Memory B cell (primary cell): ENCODE results near the gene KIF16B.

ENCODE experiments used
- ATAC-seq: fragments of 150-1000 bp; cut with Tn5 transposase; 2 replicates; pipeline ENCODE4 v1.10.0; 2021; ENCODE audit warnings: low read depth, mild to moderate bottlenecking, moderate library complexity
- DNase-seq, 2 donors: peaks; one replicate each; pipeline ENCODE4 v3.0.0; 2022; ENCODE audit warnings: low spot score in 2 of 2
- H3K27ac Mint-ChIP-seq: one replicate; pipeline ENCODE4 v1.8.0; 2022; ENCODE audit warnings: mild to moderate bottlenecking, moderate library complexity, mixed read lengths
- H3K27me3 Mint-ChIP-seq: one replicate; pipeline ENCODE4 v1.8.0; 2022; ENCODE audit warnings: mixed read lengths
- H3K36me3 Mint-ChIP-seq: one replicate; pipeline ENCODE4 v1.8.0; 2022; ENCODE audit warnings: mild to moderate bottlenecking, mixed read lengths
- H3K4me1 Mint-ChIP-seq: one replicate; pipeline ENCODE4 v1.8.0; 2022; ENCODE audit warnings: mixed read lengths
- H3K4me3 Mint-ChIP-seq: one replicate; pipeline ENCODE4 v1.8.0; 2022; ENCODE audit warnings: mild to moderate bottlenecking, moderate library complexity, mixed read lengths
- H3K9me3 Mint-ChIP-seq: one replicate; pipeline ENCODE4 v1.8.0; 2022; ENCODE audit warnings: mixed read lengths

KIF16B gene

DNA sequence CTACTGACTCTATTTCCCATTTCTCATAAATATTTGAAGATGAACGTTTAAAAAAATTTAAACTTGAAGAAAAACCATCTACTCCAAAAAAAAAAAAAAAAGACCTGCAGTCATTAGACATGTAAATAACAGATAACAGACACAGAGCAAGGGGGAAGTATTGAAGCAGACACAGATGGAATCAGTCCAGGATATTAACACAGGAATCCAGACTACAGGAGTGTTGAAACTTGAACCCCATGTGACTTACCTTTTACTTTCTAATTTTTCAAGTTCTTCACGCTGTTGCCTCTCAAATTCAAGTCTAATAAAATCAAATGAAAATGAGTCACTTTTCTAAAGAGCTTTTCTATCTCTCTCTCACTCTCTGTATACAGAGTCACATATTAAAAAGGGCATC, 191.8 kb downstream of the KIF16B start:
- no peak for ATAC-seq
- Mint-ChIP-seq H3K27me3 (no peaks in the 10 kb centered on the region), H3K27ac (no peak overlapping the region), H3K36me3 (peaks cover 30% of the 10 kb centered on the region), H3K4me3 (no peak overlapping the region), H3K4me1 (no peaks in the 10 kb centered on the region), H3K9me3 (no peaks in the 10 kb centered on the region)
- DNase-seq = no peak

DNA sequence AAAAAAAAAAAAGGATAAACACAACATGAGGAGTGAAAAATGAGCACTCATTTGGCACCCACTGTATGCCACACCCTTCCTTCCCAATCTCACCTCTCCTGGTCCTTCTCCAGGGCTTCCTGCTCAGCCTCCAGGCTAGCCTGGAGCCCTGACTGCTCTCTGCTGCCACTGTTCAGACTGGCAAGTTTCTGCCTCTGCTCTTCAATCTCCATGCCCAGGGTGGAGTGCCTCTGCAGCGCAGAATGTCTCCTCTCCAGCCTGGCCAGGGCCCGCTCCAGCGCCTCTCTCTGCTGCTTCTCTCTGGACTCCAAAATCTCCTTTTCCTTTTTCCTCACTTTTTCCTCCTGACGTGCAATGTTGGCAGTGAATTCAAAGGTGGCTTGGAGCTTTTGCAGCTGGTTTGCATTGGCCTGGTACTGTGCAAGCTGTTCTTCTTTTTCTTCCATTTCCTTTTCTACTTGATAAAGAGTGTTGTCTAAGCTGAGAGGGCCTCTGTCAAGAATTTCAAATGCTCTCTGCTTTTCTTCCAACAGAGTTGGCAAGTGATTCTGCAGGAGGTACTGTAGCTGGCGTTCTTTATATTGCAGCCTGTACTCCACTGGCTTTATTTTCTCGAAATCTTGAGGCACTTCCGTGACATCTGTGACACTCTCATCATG, 194.4 kb downstream of the KIF16B start:
- no peak for DNase-seq
- Mint-ChIP-seq H3K27me3 (no peaks in the 10 kb centered on the region), H3K4me3 (no peak overlapping the region), H3K9me3 (no peaks in the 10 kb centered on the region), H3K4me1 (no peaks in the 10 kb centered on the region), H3K27ac (no peak overlapping the region), H3K36me3 (peaks cover 44% of the 10 kb centered on the region)
- ATAC-seq = no peak

DNA sequence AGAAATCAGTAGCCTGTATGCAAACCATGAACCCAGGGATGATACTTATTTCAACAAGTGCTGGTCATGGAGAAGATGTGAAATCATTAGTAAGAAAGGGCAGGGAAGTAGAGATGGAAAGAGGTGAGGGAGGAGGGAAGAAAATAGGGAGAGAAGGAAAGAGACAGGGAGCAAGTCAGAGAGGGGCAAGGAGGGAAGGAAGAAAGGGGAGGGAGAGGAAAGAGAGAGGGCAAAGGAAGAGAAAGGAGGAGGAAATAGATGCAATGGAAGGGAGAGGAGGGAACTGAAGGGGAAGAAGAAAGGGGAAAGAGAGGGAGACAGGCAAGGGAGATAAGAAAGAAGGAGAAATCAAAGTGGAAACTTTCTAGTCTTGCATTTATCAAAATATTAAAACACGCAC, 195.1 kb downstream of the KIF16B start:
- Mint-ChIP-seq H3K4me3 (no peak overlapping the region), H3K9me3 (no peaks in the 10 kb centered on the region), H3K27me3 (no peaks in the 10 kb centered on the region), H3K36me3 (peaks cover 47% of the 10 kb centered on the region), H3K4me1 (no peaks in the 10 kb centered on the region), H3K27ac (no peak overlapping the region)
- DNase-seq (no peak), ATAC-seq (no peak)

DNA sequence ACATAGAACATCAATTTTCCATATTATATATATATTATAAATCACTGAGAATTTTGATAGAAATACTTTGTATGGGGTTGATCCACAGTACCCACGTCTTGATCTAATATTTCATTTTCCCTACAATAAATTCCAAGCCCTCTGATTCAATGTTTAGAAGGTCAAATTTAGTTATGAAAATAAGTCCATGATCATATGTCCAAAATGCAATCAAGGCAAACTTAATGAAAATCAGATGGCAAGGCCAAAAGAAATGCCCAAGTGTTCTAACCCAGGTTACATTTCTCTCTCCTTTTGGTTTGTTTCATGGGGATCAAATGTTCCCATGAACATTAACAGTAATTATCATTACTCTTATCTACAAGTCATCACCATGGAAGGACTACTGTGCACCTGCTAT, 203.8 kb downstream of the KIF16B start:
- no peak overlapping the region for H3K4me3 Mint-ChIP-seq
- peaks cover 47% of the 10 kb centered on the region for H3K36me3 Mint-ChIP-seq
- no peak overlapping the region for H3K27ac Mint-ChIP-seq

DNA sequence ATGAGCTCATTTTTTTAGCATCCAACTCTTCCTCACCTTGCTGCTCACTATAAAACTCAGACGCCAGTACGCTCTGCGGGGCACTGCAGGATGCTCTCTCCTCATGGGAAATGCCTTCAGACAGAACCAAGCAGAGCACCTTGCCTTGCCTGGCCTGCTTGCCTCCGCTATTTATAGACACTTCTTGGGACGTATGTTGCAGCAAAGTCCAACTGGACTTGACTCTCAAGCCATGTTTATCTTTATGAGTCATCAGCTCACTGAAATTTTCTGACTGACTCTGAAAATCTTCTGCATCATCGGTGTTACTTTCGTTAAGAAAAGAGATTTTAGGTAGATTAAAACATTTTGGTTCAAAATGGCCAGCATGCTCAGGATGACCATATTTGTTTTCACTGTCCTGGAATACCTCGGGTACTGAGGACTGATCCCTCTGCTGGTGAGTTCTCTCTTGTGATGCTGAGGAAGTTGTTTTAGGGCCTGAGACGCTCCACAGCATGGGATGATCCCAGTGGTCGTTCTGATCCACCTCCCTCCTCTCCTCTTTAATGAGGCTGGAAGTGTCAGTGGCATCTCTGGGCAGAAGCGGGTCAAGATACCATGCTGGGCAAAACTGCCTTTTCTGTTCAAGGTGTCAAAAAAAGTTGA, 204.5 kb downstream of the KIF16B start:
- Mint-ChIP-seq H3K27me3 (no peaks in the 10 kb centered on the region), H3K27ac (no peak overlapping the region), H3K4me3 (no peak overlapping the region), H3K9me3 (no peaks in the 10 kb centered on the region), H3K4me1 (no peaks in the 10 kb centered on the region), H3K36me3 (peaks cover 41% of the 10 kb centered on the region)
- no peak for DNase-seq
- no peak for ATAC-seq

More for the DNA sequence above, 203.8 kb downstream of the KIF16B start:
- no peaks in the 10 kb centered on the region for H3K27me3 Mint-ChIP-seq
- no peaks in the 10 kb centered on the region for H3K9me3 Mint-ChIP-seq
- H3K4me1 Mint-ChIP-seq = no peaks in the 10 kb centered on the region
- ATAC-seq (no peak), DNase-seq (no peak)

DNA sequence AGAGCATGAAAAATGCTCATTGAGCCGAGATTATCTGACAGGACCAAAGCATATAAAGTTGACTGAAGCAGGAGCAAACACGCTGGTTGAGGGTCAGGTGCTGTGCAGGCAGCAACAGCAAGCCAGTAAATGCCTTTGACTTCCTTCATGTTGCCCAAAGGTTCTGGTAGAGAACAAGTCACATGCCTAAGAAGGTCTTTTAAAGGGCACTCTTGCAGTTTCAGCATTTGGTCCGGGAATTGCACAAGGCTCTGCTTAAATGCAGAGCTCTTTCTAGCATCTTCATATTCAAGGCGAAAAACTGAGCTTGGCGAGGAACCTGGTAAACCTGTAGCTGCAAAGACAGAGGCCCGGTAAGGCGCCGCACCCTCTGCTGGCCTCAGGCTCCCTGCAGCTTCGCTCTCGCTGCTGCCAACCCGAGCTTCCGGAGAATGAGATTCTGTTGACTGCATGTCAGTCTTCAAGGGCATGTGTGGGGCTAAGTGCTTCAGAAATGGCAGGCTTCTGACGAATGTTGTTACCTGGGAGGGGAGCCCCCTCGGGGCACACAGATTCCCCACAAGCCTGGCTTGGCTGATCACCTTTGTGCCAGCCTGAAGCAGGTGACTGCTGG, 205.2 kb downstream of the KIF16B start:
- no peak overlapping the region for H3K4me3 Mint-ChIP-seq
- no peaks in the 10 kb centered on the region for H3K4me1 Mint-ChIP-seq
- peaks cover 39% of the 10 kb centered on the region for H3K36me3 Mint-ChIP-seq
- no peak for DNase-seq
- ATAC-seq = no peak
- no peak overlapping the region for H3K27ac Mint-ChIP-seq
- no peaks in the 10 kb centered on the region for H3K27me3 Mint-ChIP-seq
- H3K9me3 Mint-ChIP-seq = no peaks in the 10 kb centered on the region

DNA sequence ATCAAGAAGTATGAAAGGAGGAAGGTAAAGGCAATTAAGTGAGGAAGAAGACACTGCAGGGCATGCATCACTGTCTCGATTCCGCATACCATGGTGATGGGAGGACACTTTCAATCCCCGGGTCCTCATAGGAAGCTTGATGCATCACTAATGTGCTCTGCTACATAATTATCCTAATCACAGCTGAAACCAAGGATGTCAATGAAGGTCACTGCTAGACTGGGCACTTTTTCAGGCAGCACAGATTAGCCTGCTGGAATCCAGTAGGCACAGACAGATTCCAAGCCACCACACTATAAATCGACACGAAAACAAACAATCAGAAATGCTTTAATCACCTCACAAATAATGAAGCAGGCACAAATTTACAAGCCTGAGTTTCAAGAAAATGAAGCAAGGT, 206.7 kb downstream of the KIF16B start:
- DNase-seq (no peak), ATAC-seq (no peak)
- Mint-ChIP-seq H3K36me3 (peaks cover 35% of the 10 kb centered on the region), H3K4me3 (no peak overlapping the region), H3K27me3 (no peaks in the 10 kb centered on the region), H3K9me3 (no peaks in the 10 kb centered on the region), H3K27ac (no peak overlapping the region), H3K4me1 (no peaks in the 10 kb centered on the region)

DNA sequence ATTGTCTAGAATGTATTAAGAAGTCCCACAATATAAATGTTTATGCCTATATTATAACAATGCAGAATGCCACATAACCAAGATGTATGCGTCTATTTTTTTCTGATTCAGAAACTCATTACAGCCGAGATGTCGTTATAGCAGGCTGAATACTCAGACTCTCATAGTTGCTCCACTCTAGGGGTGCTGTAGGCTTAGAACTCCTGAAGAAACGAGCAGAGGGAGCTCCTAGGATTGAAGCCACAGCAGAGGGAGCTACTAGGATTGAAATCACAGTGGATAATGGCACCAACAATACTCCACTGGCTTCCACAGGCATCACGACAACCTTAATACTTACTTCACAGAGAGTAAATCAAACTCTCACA, 208.9 kb downstream of the KIF16B start:
- peaks cover 29% of the 10 kb centered on the region for H3K36me3 Mint-ChIP-seq
- no peak overlapping the region for H3K27ac Mint-ChIP-seq
- H3K4me1 Mint-ChIP-seq = no peaks in the 10 kb centered on the region

DNA sequence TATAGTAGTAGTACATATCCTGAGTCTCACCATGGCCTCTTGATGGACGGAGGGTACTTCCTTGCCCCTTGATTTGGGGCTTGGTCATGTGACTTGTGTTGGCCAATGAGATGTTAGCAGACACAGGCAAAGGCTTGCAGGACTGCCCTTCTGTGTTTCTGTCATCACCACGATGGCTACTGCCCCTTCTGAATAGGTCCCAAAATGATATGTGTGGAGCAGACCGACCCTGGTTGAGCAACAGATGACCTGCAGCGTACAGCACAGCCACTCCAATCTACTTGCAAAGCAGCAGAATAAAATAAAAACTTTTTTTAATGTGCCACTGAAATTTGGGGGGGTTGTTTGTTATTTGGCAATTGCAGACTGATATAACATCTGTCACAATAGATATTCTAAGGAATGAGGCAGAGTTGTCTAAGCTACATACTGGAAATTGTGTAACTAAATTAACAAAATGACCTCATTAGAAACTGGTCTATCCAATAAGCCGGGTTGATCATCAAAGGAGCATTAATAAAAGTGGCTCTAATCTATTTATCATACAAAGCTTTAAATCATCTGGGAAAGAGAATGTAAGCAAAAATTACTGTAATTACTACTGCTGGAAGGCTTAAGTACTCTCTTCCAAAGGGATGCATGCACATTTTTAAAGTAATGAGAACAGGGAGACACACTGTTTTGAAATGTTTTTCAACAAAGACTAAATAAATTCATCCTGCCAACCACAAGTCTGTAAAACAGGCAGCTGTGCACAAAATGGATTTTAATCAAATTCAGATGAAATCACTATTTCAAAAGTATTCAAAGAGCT, 209.5 kb downstream of the KIF16B start:
- no peaks in the 10 kb centered on the region for H3K4me1 Mint-ChIP-seq
- H3K27me3 Mint-ChIP-seq = no peaks in the 10 kb centered on the region
- DNase-seq (no peak), ATAC-seq (no peak)
- no peaks in the 10 kb centered on the region for H3K9me3 Mint-ChIP-seq
- no peak overlapping the region for H3K27ac Mint-ChIP-seq
- peaks cover 27% of the 10 kb centered on the region for H3K36me3 Mint-ChIP-seq
- H3K4me3 Mint-ChIP-seq = no peak overlapping the region

More for the DNA sequence above, 208.9 kb downstream of the KIF16B start:
- Mint-ChIP-seq H3K4me3 (no peak overlapping the region), H3K9me3 (no peaks in the 10 kb centered on the region), H3K27me3 (no peaks in the 10 kb centered on the region)
- no peak for DNase-seq
- no peak for ATAC-seq

DNA sequence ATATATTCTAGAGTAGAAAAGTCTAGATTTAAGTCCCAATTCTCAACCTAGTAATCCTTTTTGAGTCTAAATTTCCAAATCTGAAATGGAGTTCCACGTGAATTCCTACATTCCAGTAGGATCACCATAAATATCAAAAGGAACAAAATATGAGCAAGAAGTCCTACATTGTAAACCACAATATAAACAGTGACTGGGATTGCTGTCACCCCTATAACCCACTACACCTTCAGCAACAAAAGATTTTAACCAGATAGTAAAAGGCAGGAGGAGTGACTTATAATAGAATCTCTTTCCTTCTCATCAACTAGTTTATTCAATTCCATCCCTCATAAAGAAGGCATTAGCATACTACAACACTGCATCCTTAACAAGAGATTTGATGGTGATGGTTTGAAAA, 210.6 kb downstream of the KIF16B start:
- no peak overlapping the region for H3K4me3 Mint-ChIP-seq
- H3K36me3 Mint-ChIP-seq = peaks cover 24% of the 10 kb centered on the region
- ATAC-seq (no peak), DNase-seq (no peak)
- no peaks in the 10 kb centered on the region for H3K4me1 Mint-ChIP-seq
- H3K27ac Mint-ChIP-seq = no peak overlapping the region
- H3K9me3 Mint-ChIP-seq = no peaks in the 10 kb centered on the region
- no peaks in the 10 kb centered on the region for H3K27me3 Mint-ChIP-seq

DNA sequence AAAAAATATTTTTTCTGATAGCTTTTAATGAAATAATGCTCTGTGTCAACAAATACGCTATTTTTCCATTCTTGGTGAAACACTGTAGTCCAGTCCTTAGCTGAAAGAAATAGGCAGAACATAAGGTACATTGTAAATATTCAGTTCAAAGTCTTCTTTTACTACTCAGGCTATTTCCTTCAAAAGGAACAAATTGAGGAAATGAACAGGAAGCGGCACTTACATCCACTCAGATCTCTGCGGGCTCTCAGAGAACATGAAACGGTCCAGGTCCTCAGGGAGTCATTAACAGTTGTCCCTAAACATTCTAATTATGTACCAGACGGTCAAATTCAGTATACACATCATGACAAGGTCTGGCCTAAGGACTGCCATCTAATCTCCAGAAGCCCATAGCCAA, 212.6 kb downstream of the KIF16B start:
- Mint-ChIP-seq H3K36me3 (peaks cover 14% of the 10 kb centered on the region), H3K4me1 (no peaks in the 10 kb centered on the region)

DNA sequence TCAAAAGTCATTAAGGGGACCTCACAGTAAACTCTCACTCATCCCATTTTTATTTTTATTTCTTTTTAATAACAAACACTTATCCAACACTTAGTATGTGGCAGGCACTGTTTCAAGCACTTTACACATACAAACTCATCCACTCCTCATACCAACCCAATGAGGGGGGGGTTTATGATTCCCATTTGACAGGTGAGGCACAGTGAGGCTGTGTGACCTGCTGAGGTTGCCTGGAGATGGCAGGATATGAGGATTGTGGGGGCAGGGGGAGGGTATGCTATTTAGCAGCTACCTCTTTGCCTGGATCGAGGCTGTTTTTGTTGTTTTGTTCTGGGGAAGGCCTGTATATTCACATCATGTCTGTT, 219.8 kb downstream of the KIF16B start:
- Mint-ChIP-seq H3K4me1 (no peaks in the 10 kb centered on the region), H3K27me3 (no peaks in the 10 kb centered on the region), H3K9me3 (no peaks in the 10 kb centered on the region), H3K27ac (no peak overlapping the region), H3K4me3 (no peak overlapping the region), H3K36me3 (peaks cover 9% of the 10 kb centered on the region)
- no peak for ATAC-seq
- DNase-seq = no peak

More for the DNA sequence above, 212.6 kb downstream of the KIF16B start:
- H3K27me3 Mint-ChIP-seq = no peaks in the 10 kb centered on the region
- ATAC-seq (no peak), DNase-seq (no peak)
- no peaks in the 10 kb centered on the region for H3K9me3 Mint-ChIP-seq
- H3K4me3 Mint-ChIP-seq = no peak overlapping the region
- no peak overlapping the region for H3K27ac Mint-ChIP-seq

DNA sequence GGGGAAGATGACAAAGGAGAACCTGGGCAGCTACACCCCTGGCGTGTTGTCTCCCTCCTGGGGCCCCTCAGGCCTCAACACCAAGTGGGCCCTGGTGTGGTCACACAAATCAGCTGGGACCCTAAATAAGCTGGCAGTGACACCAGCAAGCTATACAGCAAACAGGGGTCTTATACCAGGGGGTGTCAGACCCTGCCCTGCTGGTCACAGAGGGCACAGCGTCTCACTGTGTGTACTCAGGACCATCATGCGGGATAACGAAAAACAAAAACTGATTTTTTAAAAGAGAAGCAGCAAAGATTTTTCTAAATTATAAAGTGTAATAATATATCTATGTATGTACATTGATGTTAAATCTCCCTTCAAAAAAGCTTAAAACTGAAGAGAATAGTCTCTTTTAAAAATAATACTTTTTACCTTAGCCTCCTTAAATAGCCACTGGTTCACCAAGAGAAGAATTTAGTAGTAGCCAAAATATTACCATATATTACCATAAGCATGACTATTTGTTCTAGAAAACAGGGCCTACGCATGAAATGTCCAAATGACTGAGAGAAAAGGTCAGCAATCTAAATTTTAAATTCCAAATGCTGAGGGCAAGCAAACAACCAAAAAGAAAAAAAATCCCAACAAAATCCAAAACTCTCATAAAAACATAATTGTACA, 220.4 kb downstream of the KIF16B start:
- Mint-ChIP-seq H3K27me3 (no peaks in the 10 kb centered on the region), H3K4me1 (no peaks in the 10 kb centered on the region), H3K9me3 (no peaks in the 10 kb centered on the region), H3K4me3 (no peak overlapping the region), H3K36me3 (peaks cover 10% of the 10 kb centered on the region), H3K27ac (no peak overlapping the region)
- DNase-seq (no peak), ATAC-seq (no peak)

DNA sequence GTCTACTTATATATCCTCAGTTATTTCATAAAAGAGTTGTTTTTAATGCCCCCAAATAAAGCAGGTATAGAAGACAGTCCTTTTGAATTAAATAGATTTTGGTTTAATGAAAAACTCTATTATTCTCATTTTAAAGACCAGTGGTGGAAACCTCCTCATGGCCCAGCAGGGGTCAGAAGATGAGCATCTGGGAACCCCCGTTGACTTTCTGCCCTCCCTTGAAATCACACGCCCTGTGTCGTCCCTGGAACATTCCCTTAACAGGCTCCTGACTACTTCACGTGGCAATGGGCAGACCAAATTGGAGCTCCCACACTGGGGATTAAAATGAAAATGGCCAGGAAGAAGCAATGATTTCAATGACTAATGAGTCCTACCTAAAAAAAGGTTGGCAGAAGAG, 220.9 kb downstream of the KIF16B start:
- H3K4me3 Mint-ChIP-seq = no peak overlapping the region
- H3K27me3 Mint-ChIP-seq = no peaks in the 10 kb centered on the region
- ATAC-seq = no peak
- H3K27ac Mint-ChIP-seq = no peak overlapping the region
- no peaks in the 10 kb centered on the region for H3K4me1 Mint-ChIP-seq
- peaks cover 11% of the 10 kb centered on the region for H3K36me3 Mint-ChIP-seq
- H3K9me3 Mint-ChIP-seq = no peaks in the 10 kb centered on the region
- no peak for DNase-seq
